NCI-H2171 treated with DMSO at 0.1 percent for 48 hours (cell line): ENCODE measurements around the gene PIK3IP1.

Experiments used
- DNase-seq: peaks from one replicate; lab custom pipeline; 2025; lab: John Stamatoyannopoulos, UW

The PIK3IP1 gene

DNA sequence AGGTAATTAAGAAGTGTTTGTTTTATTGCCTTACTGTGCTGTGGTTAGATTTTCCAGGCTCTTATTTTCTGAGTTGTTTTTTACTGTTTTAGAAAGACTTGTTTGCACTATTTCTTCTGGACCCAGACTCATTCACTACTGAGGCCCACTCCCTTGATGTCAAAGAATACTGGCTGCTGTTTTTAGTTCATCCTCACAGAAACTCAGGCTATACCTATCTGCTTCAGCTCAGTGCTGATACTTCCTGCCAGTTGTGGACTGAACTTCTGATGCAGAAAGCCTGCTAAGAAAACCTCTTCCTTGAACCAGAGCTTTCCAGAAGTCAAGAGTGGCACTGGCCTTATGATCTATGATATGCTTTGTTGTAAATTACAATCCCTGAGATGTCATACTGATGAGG lies 15.9 kb upstream of the PIK3IP1 start:
- DNase-seq, result no peak

GRCh38 chr22:31305194-31305593 lies 12.9 kb upstream of the PIK3IP1 start:
- no peak for DNase-seq

GRCh38 chr22:31302537-31302936 lies 10.2 kb upstream of the PIK3IP1 start:
- no peak for DNase-seq

GRCh38 chr22:31302006-31302405 lies 9.7 kb upstream of the PIK3IP1 start:
- DNase-seq, result peak; percentile 9

DNA sequence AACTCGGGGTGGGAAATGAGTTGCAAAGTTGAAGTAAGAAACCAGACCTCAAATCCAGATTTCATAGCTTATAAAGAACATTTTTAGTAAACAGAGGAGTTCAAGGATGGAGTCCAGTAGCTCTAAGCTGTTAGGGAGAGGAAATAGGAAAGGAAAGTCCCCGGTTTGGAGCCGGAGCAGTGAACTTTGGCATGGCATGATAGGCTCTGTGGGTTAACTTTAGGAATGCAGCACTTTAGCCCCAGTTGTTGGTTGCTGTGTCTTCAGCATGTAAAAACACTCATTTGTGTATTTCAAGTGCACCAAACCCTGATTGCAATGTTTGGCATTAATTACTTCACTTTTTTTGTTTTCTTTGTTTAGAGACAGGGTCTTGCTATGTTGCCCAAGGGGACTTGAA lies 8.6 kb upstream of the PIK3IP1 start:
- no peak for DNase-seq

- DNase-seq, result no peak
Observed at GRCh38 chr22:31295831-31296657, 3.8 kb upstream of the PIK3IP1 start.

- no peak for DNase-seq
Observed at GRCh38 chr22:31295360-31295759, 3.1 kb upstream of the PIK3IP1 start.

DNA sequence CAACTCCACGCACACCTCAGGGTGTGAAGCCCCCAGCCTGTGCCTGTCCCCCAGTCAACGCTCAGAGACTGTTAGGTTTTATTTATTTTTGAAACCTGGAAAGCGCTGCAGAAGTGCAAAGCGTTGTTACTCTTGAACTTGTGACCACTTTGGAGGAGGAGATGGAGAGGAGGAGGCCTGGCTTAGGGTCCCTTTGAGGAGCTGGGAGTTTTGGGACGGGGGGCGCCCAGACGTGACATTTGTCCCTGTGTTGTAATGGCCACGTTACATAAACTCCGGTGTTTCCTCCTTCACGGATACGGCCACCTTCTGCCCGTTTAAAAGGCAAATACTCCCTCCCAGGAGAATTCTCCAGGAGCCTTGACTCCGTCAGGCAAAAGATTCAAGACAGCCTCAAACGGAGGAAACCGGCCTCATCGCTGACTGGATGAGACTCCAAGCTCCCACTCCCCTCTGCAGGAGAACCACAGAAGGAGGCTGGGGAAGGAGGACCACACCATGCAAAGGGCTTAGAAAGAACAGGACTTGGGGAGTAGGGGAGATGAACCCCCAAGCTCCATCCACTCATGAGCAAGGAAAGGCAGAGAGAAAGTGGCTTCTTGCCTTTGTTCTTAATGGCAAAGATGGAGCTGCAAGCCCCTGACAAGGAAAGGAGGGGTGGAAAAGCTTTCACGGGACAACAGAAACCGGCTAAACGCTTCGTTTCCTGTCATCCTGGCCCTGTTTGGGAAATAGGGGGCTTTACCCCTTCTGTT lies 630 bp downstream of the PIK3IP1 start:
- DNase-seq, result peak; percentile 24

- peak; percentile 88 for DNase-seq
Observed at GRCh38 chr22:31290494-31291471, 1.5 kb downstream of the PIK3IP1 start.

DNA sequence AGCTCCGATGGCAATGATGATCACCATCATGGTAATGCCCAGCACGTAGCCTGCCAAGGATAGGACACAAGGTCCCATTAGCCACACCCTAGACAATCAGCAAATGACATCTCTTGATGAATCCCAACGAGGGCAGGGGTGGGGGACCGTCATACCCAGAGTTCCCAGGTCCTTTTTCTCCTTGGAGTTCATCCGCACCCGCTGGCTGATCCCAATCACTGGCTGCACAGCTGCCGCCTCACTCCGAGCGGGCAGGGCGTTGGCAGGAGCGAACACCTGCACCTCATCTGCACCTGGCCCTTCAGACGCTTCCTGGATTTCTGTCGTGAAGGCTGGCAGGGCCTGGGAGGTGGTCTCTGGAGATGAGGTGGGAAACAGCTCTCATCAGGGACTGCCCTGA lies 2.9 kb downstream of the PIK3IP1 start:
- peak; percentile 69 for DNase-seq

DNA sequence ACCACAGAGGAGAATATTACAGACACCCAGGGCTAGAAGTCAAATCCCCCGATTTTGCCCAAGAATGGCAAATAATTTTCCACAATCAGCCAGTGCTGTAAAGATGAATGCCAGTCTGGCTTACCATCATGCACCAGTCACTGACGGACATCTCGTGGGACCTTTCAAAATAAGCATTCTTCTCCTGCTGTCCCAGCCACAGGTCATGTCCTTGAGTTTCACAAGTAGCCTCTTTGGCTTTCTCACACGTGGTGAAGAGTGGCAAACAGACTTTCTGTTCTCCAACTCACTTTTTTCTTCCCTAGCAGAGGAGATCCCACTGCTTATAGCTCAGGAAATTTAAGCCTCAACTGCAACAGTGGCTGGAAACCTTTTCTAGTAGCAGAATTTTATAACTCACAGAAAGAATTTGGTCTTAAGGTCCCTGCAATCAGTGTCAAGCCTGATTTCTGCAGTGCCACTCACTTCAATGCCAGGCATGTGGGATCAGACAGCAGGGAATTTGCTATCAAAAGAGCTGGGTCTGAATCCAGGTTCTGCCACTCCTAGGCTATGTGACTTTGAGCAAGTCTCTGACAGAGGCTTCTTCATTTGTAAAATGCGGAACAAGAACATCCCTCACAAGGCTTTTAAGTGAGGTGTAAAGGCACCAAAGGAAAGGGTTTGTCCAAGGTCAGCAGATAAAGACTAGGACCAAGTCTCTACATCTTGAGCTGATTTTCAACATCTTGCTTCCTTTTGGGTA lies 3.6 kb downstream of the PIK3IP1 start:
- no peak for DNase-seq

- no peak for DNase-seq
Observed at GRCh38 chr22:31287818-31288495, 4.3 kb downstream of the PIK3IP1 start.

DNA sequence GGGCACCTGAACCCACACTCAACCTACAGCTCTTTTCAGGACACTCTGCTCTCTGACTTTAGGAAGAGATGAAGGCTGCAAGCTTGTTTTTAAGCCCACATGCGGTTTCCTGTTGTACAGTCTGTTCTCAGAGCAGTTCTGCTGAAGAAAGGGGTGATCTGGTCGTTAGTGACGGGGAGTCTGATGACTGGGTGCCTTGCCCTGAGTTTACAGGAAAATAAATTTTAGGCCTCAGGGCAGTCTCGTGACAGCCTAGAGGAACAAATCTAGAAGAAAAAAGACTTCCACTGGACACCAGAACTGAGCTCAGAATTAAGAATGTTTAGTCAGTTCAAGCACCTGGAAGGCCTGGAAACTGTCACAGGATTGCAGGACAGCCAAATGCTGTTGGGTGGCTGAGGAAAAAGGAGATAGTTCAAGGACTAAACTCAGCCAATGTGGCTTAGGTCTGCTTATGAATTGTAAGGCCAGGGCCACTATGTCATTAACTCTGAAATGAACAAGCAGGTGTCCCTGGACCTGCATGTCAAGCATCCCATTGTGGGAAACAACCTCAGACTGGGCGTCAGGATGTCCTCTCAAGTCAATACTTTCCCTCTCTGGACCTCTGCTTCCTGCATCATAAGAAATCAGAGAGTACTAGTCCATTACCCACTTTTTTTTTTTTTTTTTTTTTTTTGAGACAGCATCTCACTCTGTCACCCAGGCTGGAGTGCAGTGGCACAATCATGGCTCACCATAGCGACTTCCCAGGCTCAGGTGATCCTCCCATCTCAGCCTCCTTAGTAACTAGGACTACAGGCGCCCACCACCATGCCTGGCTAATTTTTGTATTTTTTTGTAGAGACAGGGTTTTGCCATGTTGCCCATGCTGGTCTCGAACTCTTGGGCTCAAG lies 5.7 kb downstream of the PIK3IP1 start:
- DNase-seq, result no peak

DNA sequence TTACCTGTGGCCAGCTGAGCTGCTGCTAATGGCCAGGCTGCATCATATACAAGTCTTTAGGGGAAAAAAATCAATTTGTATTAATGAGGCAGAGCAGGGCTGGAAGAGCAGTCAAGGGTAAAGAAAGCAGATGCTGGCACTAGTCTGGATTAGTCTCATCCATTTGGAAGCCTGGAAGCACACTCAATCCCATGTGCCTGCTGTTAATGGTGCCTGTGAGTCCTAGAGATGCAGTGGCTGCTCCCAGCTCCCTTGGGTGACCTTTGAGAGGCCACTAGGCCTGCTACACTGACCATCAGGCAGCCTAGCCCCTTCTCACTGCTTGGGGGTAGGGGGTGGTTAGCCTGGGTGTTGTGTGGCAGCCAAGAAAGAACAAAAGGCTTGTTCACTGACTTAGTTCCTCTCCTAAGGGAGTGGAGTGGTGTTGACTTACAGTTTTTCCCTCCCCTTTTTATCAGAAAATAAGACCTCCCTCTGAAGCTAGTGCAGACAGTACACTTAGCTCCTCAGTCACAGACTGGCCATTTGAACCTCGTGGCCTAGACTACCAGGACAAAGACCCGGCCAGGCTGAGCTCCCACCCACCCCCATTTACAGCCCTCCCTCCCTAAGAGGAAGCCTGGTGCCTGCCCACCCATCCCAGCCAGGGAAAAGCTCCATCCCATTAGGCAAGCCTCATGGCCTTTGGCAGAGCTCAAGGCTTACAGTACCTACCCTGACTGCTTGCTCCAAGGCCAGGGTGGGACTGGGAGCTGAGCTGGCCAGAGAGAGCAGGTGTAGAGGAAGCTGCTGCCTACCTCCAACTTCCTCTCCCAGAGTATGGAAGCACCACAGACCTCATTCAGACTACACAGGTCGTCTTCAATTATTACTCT lies 7.8 kb downstream of the PIK3IP1 start:
- peak; percentile 98 for DNase-seq

- no peak for DNase-seq
Observed at GRCh38 chr22:31282748-31283468, 9.4 kb downstream of the PIK3IP1 start.

DNA sequence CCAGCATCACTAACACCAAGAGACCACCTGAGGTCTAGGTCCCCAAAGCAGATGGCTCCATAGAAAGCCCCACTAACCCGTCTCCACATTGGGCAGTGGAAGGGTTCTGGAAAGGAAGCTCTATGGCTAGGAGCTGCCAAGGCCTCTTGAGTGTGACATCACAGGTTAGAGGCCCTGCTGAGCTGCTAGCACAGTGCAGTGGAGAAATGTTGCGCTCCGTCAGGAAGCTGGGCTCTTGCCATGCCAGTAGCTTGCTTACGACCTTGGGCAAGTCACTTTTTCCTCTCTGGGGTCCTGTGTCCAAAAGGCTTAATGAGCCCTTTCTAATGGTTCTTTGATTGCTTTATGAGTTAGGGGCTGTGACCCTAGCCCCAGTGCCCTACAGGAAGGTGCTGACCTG lies 10.6 kb downstream of the PIK3IP1 start:
- no peak for DNase-seq

DNA sequence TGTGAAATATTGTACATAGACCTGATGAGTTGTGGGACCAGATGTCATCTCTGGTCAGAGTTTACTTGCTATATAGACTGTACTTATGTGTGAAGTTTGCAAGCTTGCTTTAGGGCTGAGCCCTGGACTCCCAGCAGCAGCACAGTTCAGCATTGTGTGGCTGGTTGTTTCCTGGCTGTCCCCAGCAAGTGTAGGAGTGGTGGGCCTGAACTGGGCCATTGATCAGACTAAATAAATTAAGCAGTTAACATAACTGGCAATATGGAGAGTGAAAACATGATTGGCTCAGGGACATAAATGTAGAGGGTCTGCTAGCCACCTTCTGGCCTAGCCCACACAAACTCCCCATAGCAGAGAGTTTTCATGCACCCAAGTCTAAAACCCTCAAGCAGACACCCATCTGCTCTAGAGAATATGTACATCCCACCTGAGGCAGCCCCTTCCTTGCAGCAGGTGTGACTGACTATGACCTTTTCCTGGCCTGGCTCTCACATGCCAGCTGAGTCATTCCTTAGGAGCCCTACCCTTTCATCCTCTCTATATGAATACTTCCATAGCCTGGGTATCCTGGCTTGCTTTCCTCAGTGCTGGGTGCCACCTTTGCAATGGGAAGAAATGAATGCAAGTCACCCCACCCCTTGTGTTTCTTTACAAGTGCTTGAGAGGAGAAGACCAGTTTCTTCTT lies 12.3 kb downstream of the PIK3IP1 start:
- DNase-seq, result no peak

DNA sequence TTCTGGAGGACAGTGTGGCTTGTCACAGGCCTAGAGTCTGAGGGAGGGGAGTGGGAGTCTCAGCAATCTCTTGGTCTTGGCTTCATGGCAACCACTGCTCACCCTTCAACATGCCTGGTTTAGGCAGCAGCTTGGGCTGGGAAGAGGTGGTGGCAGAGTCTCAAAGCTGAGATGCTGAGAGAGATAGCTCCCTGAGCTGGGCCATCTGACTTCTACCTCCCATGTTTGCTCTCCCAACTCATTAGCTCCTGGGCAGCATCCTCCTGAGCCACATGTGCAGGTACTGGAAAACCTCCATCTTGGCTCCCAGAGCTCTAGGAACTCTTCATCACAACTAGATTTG lies 13.0 kb downstream of the PIK3IP1 start:
- DNase-seq, result no peak
